Retinal pigment epithelial cell (primary cell): ENCODE results near the gene ARID5B.

Experiments
- DNase-seq: peaks from one replicate; pipeline ENCODE4 v3.0.0-alpha.2; 2010; ENCODE audit warnings: low read depth
- H3K4me3 ChIP-seq: 2 replicates; pipeline ENCODE4 v1.5.1; 2011; ENCODE audit warnings: mild to moderate bottlenecking, low read length, control low read depth, moderate library complexity
- CTCF ChIP-seq: conservative IDR thresholded peaks from 2 replicates; pipeline ENCODE4 v1.5.1; 2011; ENCODE audit warnings: low read depth, low read length, control low read depth, inconsistent platforms

The ARID5B gene

GRCh38 chr10:62034096-62034640 lies 132.7 kb downstream of the ARID5B start:
- TF ChIP-seq CTCF: no peak
- no peak for DNase-seq
- H3K4me3 ChIP-seq: no peak overlapping the region

DNA sequence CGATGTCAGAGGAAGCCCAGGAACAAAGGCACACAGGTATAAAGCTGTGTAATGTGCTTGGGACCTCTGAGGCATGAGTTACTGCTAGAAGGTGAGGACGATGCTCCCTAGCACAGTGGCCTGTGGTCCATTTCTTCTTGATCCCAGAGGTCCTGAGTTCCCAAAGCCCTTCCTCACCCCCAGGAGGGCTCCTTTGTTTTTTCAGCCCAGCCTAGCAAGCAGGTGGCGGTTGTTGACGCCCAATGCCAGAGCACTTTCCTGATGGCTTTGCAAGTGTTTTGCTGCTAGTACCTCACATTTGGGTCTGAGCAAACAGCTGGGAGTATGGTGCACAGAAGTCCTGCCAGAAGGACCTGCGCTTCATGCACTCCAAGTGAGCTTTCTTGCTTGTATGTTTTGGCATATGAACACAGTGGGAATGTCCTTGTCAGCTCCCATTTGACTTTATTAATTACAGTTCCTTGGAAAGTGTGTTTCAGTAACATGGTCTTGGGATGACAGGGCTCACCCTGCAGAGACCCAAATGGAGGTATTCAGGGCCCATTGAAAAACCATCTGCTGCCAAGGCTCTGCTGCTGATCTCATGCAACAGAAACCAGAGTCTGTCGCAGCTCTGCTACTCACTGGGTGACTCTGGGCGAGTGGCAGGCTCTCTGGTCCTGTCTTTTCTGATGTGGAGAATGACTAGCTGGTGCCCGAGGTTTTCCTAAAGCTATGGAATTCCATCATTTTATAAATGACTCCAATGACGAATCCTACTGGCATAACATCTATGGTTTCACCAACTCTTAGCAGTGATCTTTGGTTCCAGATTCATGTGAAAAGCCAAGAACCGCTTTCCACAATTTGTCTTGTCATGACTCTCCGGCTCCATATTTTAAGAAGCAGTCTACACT lies 134.9 kb downstream of the ARID5B start:
- no peak overlapping the region for H3K4me3 ChIP-seq
- no peak for TF ChIP-seq CTCF
- DNase-seq: no peak

DNA sequence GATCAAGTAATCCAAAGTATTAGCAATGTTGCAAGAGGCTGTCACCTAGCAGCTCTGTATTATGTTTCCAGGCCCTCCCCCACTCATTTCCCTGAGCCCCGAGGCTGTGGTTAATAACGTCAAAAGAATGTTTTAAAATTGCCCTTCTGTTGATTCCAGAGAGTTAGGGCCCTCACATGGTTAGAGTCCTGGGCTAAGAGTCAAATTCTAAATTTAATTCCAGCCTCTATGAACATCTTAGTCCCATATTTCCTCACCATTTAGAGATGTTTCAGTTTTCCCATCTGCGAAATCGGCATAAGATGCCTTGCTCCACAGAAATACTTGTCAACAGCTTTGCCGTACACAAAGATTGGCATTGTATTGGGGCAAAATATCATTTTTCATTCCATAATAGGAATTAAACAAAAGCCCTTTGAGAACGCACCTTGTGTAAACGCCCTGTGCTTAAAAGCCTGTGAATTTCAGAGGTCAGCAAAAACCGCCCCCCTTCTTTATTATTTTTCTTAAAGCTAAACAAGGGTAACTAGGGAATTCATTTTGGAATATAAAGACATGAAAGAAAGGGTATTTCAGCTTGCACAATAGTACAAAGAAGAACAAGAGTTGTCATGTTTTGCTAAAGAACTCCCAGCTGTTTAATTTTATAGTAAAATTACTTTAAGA lies 135.8 kb downstream of the ARID5B start:
- peak; percentile 87 for DNase-seq
- TF ChIP-seq CTCF: no peak
- no peak overlapping the region for H3K4me3 ChIP-seq

- no peak for TF ChIP-seq CTCF
- H3K4me3 ChIP-seq: no peak overlapping the region
- DNase-seq: no peak
Observed at GRCh38 chr10:62037890-62038608, 136.6 kb downstream of the ARID5B start.

DNA sequence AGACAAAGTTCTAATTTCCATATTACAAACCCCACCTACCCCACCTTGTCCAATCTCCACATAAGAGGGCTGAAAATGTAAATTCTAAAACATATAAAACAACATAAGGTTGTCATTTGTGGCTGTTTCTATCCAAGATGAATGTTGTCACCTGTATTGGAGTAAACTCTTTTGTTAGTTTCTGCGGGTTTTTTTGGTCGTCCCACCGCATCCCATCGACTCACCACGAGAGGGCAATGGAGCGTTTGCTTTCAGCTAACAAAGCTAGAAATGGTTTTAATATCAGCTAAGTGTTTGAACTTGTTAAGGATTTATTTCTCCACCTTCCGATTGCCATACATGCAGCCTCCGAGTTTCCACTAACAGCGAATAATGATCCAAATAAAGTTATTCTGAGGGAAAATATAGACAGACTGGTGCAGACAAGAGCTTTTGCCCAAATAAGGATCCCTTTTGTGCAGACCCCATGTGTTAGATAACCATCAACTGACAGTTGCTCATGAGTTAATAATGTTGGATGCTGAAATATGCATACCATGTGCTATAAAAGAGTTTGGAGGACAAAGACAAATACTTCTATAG lies 137.2 kb downstream of the ARID5B start:
- peak; percentile 90 for TF ChIP-seq CTCF

DNA sequence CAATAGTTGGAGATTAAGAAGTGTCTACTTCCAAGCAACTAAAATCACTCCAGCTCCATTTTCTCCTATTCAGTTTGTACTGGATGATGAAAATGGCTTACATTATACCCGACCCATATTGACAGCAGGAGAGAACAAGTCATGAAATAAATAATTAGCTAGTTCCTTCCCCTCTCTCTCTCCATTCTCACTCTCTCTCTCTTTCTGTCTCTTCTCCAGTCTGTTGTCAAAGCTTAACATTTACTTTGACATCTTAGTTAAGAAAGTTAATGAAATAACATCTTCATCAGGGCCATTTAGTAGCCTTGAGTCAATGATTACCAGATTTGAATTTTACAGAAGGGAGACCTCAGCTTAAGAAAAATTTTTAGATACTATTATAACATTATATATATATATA lies 138.5 kb downstream of the ARID5B start:
- no peak for TF ChIP-seq CTCF
- H3K4me3 ChIP-seq: no peak overlapping the region
- DNase-seq: no peak

More for the DNA sequence above, 137.2 kb downstream of the ARID5B start:
- DNase-seq: no peak
- no peak overlapping the region for H3K4me3 ChIP-seq
